Measurements from ENCODE around the gene FKBP14.

DNA sequence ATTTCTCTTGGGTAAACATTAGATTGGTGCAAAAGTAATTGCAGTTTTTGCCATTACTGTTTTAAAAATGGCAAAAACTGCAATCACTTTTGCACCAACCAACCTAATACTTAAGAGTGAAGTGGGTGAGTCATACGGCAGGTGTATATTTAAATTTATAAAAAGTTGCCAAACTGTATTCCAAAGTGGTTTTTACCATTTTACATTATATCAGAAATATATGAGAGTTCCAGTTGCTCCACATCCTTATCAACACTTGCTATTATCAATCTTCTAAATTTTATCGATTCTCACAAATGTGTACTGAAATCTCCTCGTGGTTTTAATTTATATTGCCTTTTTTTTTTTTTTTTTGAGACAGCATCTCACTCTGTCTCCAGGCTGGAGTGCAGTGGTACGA is 33.4 kb downstream of the FKBP14 start:
- TF ChIP-seq, protein P1, sequence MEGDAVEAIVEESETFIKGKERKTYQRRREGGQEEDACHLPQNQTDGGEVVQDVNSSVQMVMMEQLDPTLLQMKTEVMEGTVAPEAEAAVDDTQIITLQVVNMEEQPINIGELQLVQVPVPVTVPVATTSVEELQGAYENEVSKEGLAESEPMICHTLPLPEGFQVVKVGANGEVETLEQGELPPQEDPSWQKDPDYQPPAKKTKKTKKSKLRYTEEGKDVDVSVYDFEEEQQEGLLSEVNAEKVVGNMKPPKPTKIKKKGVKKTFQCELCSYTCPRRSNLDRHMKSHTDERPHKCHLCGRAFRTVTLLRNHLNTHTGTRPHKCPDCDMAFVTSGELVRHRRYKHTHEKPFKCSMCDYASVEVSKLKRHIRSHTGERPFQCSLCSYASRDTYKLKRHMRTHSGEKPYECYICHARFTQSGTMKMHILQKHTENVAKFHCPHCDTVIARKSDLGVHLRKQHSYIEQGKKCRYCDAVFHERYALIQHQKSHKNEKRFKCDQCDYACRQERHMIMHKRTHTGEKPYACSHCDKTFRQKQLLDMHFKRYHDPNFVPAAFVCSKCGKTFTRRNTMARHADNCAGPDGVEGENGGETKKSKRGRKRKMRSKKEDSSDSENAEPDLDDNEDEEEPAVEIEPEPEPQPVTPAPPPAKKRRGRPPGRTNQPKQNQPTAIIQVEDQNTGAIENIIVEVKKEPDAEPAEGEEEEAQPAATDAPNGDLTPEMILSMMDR (IDR thresholded peaks at IDR 0.05) = no peak
- TF ChIP-seq POLR2A (IDR thresholded peaks at IDR 0.05; ENCODE audit: low read length) (no peak), BHLHE40 (IDR thresholded peaks at IDR 0.05; ENCODE audit: low read depth, low read length) (no peak), RCOR1 (IDR thresholded peaks at IDR 0.05; ENCODE audit: low read depth, low read length) (no peak), SREBF2 (IDR thresholded peaks at IDR 0.05) (no peak), KDM5A (IDR thresholded peaks at IDR 0.05) (no peak), CEBPB (IDR thresholded peaks at IDR 0.05) (no peak), RAD21 (conservative IDR thresholded peaks at IDR 0.05 in 1 of 2, IDR thresholded peaks at IDR 0.05 in 1 of 2) (no peak)
- TF ChIP-seq, protein P2, sequence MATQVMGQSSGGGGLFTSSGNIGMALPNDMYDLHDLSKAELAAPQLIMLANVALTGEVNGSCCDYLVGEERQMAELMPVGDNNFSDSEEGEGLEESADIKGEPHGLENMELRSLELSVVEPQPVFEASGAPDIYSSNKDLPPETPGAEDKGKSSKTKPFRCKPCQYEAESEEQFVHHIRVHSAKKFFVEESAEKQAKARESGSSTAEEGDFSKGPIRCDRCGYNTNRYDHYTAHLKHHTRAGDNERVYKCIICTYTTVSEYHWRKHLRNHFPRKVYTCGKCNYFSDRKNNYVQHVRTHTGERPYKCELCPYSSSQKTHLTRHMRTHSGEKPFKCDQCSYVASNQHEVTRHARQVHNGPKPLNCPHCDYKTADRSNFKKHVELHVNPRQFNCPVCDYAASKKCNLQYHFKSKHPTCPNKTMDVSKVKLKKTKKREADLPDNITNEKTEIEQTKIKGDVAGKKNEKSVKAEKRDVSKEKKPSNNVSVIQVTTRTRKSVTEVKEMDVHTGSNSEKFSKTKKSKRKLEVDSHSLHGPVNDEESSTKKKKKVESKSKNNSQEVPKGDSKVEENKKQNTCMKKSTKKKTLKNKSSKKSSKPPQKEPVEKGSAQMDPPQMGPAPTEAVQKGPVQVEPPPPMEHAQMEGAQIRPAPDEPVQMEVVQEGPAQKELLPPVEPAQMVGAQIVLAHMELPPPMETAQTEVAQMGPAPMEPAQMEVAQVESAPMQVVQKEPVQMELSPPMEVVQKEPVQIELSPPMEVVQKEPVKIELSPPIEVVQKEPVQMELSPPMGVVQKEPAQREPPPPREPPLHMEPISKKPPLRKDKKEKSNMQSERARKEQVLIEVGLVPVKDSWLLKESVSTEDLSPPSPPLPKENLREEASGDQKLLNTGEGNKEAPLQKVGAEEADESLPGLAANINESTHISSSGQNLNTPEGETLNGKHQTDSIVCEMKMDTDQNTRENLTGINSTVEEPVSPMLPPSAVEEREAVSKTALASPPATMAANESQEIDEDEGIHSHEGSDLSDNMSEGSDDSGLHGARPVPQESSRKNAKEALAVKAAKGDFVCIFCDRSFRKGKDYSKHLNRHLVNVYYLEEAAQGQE (IDR thresholded peaks at IDR 0.05) = no peak
- TF ChIP-seq, protein P3, sequence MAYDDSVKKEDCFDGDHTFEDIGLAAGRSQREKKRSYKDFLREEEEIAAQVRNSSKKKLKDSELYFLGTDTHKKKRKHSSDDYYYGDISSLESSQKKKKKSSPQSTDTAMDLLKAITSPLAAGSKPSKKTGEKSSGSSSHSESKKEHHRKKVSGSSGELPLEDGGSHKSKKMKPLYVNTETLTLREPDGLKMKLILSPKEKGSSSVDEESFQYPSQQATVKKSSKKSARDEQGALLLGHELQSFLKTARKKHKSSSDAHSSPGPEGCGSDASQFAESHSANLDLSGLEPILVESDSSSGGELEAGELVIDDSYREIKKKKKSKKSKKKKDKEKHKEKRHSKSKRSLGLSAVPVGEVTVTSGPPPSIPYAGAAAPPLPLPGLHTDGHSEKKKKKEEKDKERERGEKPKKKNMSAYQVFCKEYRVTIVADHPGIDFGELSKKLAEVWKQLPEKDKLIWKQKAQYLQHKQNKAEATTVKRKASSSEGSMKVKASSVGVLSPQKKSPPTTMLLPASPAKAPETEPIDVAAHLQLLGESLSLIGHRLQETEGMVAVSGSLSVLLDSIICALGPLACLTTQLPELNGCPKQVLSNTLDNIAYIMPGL (CRISPR knock-in tag; IDR thresholded peaks at IDR 0.05; ENCODE audit: borderline replicate concordance) = no peak
- TF ChIP-seq, protein P4, sequence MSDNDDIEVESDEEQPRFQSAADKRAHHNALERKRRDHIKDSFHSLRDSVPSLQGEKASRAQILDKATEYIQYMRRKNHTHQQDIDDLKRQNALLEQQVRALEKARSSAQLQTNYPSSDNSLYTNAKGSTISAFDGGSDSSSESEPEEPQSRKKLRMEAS (IDR thresholded peaks at IDR 0.05) = no peak
- TF ChIP-seq, protein P5, sequence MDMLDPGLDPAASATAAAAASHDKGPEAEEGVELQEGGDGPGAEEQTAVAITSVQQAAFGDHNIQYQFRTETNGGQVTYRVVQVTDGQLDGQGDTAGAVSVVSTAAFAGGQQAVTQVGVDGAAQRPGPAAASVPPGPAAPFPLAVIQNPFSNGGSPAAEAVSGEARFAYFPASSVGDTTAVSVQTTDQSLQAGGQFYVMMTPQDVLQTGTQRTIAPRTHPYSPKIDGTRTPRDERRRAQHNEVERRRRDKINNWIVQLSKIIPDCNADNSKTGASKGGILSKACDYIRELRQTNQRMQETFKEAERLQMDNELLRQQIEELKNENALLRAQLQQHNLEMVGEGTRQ (IDR thresholded peaks at IDR 0.05) = no peak

All from A549 (cell line).